ENCODE measurements around the gene TMEM63A.

TMEM63A gene

DNA sequence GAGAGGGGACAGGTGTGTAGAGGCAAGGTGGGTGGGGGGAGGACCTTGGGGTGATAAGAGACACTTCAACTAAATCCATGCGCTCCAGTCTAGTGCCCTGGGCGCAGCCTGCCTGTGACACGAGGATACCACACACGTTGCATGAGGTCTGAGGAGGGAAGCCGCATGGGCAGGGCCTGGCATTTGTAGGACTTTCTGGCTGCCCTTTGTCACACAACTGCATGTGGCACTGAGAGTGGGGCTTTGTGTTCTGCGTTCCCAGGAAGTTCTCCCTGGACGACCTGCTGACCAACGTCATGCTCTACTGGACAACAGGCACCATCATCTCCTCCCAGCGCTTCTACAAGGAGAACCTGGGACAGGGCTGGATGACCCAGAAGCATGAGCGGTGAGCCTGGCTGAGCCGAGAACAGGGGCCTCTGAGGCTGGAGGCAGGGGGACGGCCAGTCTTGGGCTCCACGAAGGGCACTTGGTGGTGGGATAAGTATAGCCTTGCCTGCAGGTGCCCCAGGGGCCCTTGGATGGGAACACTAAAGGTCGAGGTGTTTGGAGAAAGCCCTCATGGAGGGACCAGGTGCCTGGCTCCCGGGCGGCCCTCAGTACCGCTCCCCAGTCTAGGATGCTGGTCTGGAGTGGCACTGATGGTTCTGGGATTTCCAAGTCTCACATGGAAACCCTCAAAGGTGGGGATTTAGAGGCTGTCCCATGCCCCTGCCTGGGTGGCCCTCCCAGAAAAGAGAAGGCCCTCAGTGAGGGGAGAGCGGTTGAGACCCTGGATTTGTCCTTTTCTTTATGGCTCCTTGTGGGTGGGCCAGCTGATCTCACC lies 37.7 kb downstream of the TMEM63A start:
- no peak for DNase-seq (ENCODE audit: low read depth)
- TF ChIP-seq, protein P1, sequence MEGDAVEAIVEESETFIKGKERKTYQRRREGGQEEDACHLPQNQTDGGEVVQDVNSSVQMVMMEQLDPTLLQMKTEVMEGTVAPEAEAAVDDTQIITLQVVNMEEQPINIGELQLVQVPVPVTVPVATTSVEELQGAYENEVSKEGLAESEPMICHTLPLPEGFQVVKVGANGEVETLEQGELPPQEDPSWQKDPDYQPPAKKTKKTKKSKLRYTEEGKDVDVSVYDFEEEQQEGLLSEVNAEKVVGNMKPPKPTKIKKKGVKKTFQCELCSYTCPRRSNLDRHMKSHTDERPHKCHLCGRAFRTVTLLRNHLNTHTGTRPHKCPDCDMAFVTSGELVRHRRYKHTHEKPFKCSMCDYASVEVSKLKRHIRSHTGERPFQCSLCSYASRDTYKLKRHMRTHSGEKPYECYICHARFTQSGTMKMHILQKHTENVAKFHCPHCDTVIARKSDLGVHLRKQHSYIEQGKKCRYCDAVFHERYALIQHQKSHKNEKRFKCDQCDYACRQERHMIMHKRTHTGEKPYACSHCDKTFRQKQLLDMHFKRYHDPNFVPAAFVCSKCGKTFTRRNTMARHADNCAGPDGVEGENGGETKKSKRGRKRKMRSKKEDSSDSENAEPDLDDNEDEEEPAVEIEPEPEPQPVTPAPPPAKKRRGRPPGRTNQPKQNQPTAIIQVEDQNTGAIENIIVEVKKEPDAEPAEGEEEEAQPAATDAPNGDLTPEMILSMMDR (conservative IDR thresholded peaks at IDR 0.05; ENCODE audit: low read depth, low read length): no peak
- H3K4me3 ChIP-seq (ENCODE audit: low read depth, low read length): no peak overlapping the region

DNA sequence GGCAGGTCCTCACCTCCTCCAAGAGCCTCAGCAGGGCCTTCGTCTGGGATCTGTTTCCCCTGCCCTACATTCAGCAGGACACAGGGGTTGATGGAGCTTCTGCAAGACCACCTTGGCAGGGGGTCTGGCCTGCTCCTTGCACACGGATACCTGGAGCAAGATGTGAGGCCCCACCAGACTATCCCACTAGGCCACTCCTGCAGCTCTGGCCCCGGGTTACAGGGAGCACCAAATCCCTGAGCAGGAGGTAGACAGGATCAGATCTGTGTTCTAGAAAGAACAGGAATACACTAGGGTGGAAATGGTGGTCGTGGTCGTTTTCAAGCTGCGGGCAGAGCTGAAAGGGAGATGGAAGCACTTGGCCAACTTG lies 38.8 kb downstream of the TMEM63A start:
- DNase-seq (ENCODE audit: low read depth): no peak
- no peak overlapping the region for H3K4me3 ChIP-seq (ENCODE audit: low read depth, low read length)

DNA sequence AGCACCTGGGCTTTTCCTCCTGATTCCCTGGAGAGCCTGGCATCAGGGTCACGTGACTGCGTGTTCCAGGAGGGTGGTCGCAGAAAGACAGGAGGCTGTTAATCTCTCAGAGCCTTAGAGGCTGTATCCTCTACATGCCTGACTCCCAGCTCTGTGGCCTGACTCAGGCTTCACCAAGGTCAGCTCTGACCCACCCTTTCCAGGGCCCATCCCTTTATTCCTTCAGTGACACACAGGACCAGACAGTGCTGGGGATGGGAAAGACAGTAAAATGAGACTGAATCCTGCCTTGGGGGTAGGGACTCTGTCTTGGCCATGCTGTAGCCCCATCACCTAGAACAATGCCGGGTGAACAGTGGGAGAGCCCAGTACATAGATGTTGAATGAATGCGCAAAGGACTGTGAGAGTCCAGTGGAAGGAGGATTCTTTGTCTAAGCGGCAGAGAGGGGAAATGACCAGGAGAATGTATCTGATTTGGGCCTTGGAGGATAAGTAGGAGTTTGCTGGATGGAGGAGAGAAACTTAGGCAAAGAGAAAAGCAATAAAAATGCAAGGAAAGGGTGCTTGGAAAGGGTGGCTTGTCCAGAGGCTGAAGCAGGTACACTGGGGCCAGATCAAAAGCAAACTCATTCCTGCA lies 39.3 kb downstream of the TMEM63A start:
- no peak overlapping the region for H3K4me3 ChIP-seq (ENCODE audit: low read depth, low read length)
- TF ChIP-seq, protein P1 (conservative IDR thresholded peaks at IDR 0.05; ENCODE audit: low read depth, low read length): no peak
- DNase-seq (ENCODE audit: low read depth): no peak

More for the DNA sequence above, 38.8 kb downstream of the TMEM63A start:
- TF ChIP-seq, protein P1 (conservative IDR thresholded peaks at IDR 0.05; ENCODE audit: low read depth, low read length): no peak

DNA sequence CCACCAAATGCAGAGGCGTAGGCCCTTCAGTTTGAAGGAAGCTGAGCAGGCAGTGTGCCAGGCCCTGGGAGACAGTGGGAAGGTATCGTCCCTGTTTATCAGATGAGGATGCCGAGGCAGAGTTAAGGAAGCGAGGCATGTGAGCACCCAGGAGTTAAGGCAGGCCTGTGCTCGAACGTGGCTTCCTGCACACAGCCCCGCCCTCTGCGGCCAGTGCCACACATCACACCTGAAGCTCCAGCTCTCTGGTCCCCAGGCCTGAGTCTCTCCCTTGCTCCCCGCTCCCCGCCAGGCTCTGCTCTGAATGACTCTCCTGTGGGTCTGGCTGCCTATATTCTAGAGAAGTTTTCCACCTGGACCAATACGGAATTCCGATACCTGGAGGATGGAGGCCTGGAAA lies 40.1 kb downstream of the TMEM63A start:
- TF ChIP-seq, protein P1 (conservative IDR thresholded peaks at IDR 0.05; ENCODE audit: low read depth, low read length): no peak
- H3K4me3 ChIP-seq (ENCODE audit: low read depth, low read length): no peak overlapping the region
- DNase-seq (ENCODE audit: low read depth): no peak

DNA sequence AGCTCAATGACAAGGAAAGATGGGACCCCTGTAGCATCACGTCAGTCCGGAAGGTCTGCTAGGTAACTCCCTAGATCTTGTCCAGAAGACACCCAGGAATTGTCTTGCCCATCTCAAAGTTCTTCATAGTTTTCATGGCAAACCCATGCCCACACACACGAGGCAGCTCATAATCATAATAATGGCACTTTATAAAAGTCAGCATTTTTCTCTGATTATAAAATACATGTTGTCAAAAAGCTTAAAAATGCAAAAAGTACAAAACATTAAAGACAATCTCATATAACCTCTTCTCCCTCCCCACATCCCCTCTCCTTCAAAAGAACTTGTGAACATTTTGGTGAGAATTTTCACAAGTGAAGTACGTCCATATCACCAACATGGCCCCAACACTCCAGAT lies 41.5 kb downstream of the TMEM63A start:
- TF ChIP-seq, protein P1 (conservative IDR thresholded peaks at IDR 0.05; ENCODE audit: low read depth, low read length): no peak

DNA sequence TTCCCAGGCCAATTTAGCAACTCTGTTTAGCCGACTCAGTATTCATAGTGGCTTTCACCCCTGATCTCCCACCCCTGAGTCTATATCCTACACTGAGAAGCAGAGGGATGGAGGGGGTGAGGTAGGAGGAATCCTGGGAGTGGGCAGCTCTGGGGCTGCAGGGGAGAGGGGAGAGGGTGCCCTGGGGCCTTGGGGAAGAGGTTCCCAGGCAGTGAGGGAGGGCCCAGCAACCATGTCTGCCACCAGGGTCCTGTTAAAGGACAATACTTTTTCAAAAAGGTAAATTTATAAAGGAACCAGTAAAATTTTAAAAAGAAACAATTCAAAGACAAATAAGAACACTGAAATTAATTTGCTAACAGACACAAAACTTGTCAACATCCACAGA lies 42.0 kb downstream of the TMEM63A start:
- TF ChIP-seq, protein P1 (conservative IDR thresholded peaks at IDR 0.05; ENCODE audit: low read depth, low read length): no peak
- no peak for DNase-seq (ENCODE audit: low read depth)
- no peak overlapping the region for H3K4me3 ChIP-seq (ENCODE audit: low read depth, low read length)

More for the DNA sequence above, 41.5 kb downstream of the TMEM63A start:
- no peak overlapping the region for H3K4me3 ChIP-seq (ENCODE audit: low read depth, low read length)
- no peak for DNase-seq (ENCODE audit: low read depth)
